NCI-H2107 (cell line): Measurements from ENCODE around the gene SPTBN5.

Source experiments
- DNase-seq: peaks from one replicate; lab custom pipeline; 2025; lab: John Stamatoyannopoulos, UW

The SPTBN5 gene

GRCh38 chr15:41883484-41883825, 10.4 kb downstream of the SPTBN5 start:
- no peak for DNase-seq

DNA sequence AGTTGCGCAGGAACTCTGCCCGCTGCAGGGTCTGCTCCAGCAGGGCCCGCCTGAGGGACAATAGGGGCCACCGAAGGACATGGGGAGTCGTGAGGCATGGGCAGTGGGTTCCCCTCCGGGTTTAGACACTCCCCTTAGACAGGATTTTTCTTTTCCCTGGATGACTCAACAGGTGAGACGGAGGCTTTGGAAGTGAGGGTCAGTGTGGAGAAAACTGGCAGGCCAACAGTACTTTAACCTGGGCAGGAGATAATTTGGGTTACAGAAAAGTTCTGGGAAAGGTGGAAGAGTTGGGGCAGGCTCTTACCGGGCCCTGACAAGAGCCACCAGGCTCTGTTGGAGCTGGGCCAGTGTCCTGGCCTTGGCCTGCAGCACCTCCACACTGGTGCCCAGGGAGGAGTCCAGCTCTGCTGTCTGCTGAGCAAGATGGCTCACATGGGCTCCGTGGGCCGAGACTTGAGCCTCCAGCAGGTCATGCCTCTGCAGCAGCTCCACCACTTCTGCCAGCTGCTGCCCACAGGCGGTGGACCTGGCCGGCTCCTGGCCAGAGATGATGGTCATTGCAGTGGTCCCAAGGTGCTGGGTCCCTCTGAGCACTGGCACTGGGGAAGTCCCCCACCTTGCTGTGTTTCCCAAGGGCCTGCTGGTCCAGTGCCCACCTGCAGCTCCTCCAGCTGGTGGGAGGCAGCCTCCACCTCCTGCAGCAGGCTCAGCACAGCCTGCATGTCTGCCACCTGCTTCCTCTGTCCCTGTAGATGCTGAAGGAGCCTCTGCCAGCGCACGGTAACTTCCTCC, 11.0 kb downstream of the SPTBN5 start:
- no peak for DNase-seq

GRCh38 chr15:41881920-41882688, 11.7 kb downstream of the SPTBN5 start:
- no peak for DNase-seq

GRCh38 chr15:41881550-41881919, 12.3 kb downstream of the SPTBN5 start:
- no peak for DNase-seq

DNA sequence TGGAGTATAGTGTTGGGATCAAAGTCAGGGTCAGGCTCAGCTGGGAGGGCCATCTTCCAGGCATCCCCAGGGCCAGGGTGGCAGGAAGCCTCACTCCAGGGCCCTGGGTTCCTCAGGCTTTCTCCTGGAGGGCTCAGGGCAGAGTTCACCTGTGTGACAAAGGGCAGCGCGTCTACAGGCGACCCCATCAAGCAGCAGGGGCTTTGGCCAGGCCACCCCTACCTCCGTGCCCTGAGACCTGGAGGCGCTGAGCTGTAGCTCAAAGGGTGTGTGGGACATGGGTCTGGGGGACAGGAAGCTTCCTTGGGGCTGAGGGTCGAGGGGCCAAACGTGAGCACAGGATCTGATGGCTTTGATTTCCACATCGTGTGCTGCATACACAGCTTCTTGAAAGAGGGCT, 12.8 kb downstream of the SPTBN5 start:
- no peak for DNase-seq

DNA sequence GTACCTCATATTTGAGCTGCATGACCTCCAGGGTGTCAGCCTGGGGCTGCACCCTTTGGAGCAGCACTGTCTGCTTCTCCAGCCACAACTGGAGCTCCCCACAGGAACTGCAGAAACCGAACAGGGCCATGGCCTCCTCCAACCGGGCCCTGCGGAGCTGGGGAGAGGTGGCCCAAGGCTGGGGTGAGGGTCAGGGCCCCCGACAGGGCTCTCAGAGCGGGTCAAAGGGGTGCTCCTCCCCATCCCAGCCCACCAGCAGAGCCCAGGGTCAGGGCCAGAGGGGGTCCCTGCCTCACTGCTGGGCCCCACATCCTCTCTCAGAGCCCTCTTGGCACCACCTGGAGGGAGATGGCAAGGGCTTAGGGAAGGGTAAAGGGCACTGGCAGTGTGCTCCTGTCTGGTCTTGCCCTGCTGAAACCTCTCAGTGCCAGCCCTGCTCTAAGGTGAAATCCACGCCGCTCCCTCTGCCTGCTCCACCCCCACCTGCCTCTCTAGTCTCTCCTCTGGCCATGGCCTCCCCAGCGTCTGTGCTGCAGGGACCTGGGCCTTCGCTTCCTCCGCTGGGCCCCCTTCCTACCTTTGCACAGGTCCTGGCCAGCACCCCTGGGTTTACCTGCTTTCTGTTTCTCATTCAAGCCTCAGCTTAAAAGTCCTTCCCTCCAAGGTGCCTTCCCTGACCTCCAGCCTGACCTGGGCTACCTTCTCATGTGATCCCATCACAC, 13.5 kb downstream of the SPTBN5 start:
- DNase-seq, result no peak

DNA sequence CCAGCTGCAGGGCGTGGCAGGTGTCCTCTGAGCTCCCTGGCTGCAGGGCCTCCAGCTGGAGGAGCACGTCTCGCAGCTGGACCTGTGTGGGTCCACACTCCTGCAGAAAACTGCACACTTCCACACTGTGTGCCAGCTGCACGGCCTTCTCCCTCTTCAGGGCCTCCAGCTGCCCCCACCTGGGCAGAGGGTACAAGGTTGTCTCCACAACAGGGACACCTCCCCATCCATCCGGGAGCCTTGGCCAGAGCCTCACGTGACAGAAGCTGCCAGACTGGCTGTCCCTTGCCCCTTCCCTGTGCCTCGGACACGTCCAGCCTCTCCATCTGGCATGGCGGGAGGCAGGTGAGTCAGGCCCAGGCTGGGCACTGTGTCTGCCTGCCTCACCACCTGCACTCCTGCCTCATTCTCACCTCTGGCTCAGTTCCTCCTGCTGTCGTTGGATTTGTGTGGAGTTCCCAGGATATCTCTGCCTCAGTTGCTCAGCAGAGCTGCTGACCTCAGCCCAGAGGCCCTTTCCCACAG, 14.5 kb downstream of the SPTBN5 start:
- DNase-seq, result no peak

DNA sequence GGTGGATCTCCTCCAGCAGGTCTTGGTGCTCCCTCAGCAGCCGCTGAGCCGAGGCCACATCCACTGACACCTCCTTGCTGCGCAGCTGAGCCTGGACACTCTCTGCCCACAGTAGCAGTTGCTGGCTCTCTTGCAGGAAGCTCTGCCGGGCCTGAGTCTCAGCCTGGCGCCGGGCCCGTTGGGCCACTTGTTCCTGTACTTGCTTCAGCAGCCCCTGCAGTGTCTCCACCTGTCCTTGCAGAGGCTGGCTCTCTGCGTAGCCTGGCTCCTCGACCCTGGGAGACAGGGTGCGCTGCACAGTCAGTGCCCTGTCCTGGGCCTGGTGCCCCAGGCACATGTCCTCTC, 15.5 kb downstream of the SPTBN5 start:
- DNase-seq, result peak; percentile 12

- DNase-seq, result no peak
Measured at GRCh38 chr15:41877631-41878354, 16.1 kb downstream of the SPTBN5 start.

DNA sequence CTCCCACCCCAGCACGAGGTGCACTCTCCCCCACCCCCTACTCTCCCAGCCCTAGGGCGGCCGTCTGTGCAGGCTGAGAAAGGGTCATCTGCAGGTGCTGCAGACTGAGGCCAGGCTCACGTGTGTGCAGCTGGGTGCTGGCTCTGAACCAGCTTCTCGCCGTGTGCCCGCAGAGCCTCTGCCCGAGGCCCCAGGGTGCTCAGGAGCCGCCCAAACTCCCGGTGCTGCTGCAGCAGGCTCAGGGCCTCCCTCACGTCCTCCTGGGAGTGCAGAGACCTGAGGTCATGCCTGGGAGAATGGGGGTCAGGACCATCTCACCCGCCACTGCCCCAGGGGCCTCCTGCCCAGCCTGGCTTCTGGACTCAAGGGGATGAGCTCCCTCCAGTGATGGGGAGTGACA, 17.2 kb downstream of the SPTBN5 start:
- DNase-seq, result no peak

- DNase-seq, result no peak
Measured at GRCh38 chr15:41876007-41876406, 17.8 kb downstream of the SPTBN5 start.

DNA sequence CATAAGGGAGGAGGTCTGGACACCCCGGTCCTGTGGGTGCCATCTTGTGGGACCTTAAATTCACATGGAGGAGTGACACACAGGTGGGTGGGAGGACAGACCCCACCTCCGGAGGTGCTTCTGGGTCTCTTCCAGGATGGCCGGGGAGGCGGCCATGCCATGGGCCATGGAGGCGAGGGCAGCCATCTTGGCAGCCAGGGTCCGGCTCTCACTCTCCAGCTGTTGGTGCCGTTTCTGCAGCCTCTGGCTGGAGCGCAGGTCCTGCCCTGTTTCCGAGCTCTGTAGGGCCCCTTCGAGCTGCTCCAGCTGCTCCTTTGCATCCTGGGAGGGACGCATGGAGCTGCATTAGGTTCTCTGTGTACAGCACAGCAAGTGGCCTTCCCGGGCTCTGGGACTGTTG, 19.1 kb downstream of the SPTBN5 start:
- no peak for DNase-seq

DNA sequence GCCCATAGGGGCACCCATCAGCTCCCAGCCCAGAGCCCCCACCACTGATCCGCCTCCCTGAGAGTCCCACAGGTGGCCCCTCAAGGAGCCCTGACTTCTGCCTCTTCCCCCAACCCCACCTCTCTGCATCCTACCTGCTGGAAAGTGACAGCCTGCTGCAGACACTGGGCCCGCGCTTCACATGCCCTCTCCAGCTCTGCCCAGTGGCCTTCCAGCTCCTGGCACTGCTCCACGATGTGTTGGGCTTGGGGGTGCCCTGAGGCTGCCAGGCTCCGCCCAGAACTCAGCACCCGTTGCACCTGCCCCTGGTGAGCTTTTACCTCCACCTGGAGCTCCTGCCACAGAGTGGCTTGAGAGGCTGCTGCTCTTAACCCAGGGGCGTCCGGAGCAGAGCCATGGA, 20.1 kb downstream of the SPTBN5 start:
- DNase-seq, result peak; percentile 39

GRCh38 chr15:41872166-41872747, 21.6 kb downstream of the SPTBN5 start:
- no peak for DNase-seq

DNA sequence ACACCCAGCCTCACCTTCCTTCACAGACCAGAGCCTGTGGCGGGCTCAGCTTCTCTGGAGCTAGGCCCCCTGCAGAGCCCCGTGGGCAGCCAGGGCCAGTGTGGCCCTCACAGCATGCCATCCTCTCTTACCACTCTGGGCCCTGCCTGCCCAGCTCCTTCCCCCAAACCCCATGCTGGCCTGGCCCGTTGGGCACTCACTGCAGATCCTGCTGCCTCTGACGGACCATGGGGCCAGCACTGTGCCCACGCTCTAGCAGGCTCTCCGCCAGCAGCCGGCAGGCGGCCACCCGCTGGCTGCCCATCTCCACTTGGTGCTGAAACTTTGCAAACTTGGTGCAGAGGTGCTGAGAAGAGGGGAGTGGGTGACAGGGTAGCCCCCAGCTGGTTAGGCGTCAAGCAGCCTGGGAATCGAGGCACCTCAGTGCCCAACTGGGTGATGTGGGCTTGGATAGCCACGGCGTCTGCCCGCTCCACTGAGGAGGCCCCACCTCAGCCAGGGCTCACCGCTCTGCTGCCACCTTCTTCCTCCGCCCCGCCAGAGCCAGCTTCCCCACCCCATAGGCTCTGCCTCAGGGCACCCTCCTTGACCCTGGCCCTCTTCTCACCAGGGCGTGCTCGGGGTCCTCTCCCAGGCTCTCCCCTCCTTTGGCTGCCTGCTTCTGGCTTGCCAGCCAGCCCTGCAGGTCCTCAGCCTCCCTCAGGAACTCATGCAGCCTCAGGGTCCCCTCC, 22.5 kb downstream of the SPTBN5 start:
- no peak for DNase-seq

GRCh38 chr15:41870689-41871081, 23.2 kb downstream of the SPTBN5 start:
- DNase-seq, result no peak

GRCh38 chr15:41869770-41870688, 23.8 kb downstream of the SPTBN5 start:
- no peak for DNase-seq

DNA sequence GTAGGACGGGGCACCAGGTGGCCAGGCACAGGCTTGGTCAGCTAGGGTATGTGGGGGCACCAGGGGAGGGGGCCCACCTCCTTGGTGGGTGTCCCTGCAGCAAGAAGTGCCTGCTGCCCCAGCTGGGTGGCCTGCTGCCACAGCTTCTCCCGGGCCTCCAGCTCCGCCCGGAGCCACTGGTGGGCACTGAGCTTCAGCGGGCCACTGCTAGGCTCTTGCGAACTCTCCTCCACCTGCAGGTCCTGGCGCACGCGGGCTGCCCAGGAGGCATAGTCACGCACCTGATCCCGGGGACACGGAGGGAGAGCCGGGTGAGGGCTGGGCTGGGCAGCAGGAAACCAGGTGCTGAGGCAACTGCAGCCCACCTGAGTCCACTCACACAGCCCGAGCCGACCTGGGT, 25.5 kb downstream of the SPTBN5 start:
- no peak for DNase-seq

GRCh38 chr15:41866872-41867579, 26.8 kb downstream of the SPTBN5 start:
- DNase-seq, result no peak
